ENCODE data around the gene PLD1. TPM values are rescaled to one million over a fixed set of nuclear protein-coding genes. Genes with fewer than 3 reads are reported as not detected.
A peak's percentile ranks its signal among the peaks of the same experiment; 100 is the strongest.
"Not testable (repeated sequence)": the region's sequence is repeated elsewhere in the genome, so short reads cannot be mapped to it uniquely, and the experiment has no call there.

Gene PLD1
- total RNA-seq, 2 donors from 2014 or later: 5.4 to 7.7 TPM

DNA sequence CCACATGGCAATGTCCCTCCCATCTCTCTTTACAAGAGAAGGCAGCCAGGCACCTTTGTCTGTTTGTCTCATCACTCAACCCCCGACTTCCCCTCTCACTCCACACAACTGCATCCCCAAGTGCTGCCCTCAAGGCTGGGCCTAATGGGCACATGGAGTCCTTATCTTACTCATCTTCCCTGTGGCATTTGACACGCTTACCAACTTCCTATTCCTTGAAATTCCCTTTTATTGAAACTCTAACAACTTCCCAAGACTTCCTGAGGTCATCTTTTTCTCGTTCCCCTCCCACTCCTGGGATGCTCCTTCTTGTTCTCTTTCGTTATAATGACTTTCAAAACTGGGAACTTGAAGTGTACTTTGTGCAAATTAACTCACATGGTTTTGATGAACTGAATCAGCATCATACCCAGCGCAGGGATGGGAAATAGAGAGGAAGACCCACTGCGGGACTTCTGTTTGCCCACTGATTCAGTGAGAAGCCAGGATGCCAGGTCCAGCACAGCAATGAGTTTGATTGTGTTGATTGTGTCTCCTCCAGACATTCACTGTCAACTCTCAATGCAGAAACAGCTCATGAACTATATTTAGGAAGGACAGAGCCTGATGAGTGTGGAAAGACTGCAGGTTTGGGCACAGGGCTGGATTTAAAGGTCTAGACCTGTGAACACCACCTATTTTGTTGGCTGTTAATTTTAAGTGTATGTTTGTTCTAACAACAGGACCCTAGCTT lies 245.4 kb downstream of the PLD1 start:
- peaks cover 22 to 25% of the 10 kb centered on the region in 2 donors for H3K4me1 Mint-ChIP-seq (ENCODE audit: low read depth in 2 of 2)
- H3K36me3 Mint-ChIP-seq: no peaks in the 10 kb centered on the region
- DNase-seq (ENCODE audit: low spot score) (no peak), ATAC-seq (no peak)
- peaks cover 0 to 4% of the 10 kb centered on the region in 2 donors for H3K27me3 Mint-ChIP-seq
- H3K4me3 Mint-ChIP-seq: no peak overlapping the region
- no peaks in the 10 kb centered on the region for H3K9me3 Mint-ChIP-seq
- peak overlapping the region in 1 of 2 donors; percentile 7 for H3K27ac Mint-ChIP-seq

DNA sequence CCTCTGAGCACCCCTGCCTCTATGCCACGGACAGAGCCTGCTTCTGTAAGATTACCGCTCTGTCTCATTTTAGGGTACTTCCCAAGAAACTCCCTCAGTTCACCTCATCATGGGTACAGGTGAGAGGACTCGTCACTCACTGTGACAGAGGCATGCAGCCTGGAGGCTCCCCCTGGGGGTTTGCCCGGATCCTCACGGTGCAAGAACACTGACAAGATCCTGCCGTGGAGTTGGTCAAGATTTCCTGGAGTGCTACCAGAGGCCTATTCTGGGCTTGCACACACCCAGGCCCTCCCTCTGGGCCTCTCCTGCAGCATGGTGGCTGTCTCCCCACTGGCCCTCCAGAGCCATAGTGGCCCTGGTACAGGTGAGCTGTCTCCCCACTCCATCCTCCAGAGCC lies 247.0 kb downstream of the PLD1 start:
- H3K27ac Mint-ChIP-seq: peak overlapping the region in 1 of 2 donors; percentile 86
- H3K4me3 Mint-ChIP-seq: no peak overlapping the region
- ATAC-seq (peak in 1 of 2 donors; percentile 41), DNase-seq (ENCODE audit: low spot score) (no peak)
- no peaks in the 10 kb centered on the region for H3K9me3 Mint-ChIP-seq
- peaks cover 20 to 25% of the 10 kb centered on the region in 2 donors for H3K4me1 Mint-ChIP-seq (ENCODE audit: low read depth in 2 of 2)
- H3K36me3 Mint-ChIP-seq: no peaks in the 10 kb centered on the region
- H3K27me3 Mint-ChIP-seq: no peaks in the 10 kb centered on the region

DNA sequence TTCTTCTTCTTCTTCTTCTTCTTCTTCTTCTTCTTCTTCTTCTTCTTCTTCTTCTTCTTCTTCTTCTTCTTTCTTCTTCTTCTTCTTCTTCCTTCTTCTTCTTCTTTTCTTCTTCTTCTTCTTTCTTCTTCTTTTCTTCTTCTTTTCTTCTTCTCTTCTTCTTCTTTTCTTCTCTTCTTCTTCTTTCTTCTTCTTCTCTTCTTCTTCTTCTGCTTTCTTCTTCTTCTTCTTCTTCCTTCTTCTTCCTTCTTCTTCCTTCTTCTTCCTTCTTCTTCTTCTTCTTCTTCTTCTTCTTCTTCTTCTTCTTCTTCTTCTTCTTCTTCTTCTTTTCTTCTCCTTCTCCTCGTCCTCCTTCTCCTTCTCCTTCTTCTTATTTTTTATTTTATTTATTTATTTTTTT lies 247.8 kb downstream of the PLD1 start:
- H3K27me3 Mint-ChIP-seq; ATAC-seq; H3K36me3 Mint-ChIP-seq; H3K9me3 Mint-ChIP-seq; DNase-seq (ENCODE audit: low spot score): not testable (repeated sequence)
- Mint-ChIP-seq H3K27ac (peak overlapping the region; percentile 86 to 91), H3K4me1 (ENCODE audit: low read depth in 2 of 2) (peaks cover 20 to 30% of the 10 kb centered on the region in 2 donors), H3K4me3 (peak overlapping the region; percentile 68)

DNA sequence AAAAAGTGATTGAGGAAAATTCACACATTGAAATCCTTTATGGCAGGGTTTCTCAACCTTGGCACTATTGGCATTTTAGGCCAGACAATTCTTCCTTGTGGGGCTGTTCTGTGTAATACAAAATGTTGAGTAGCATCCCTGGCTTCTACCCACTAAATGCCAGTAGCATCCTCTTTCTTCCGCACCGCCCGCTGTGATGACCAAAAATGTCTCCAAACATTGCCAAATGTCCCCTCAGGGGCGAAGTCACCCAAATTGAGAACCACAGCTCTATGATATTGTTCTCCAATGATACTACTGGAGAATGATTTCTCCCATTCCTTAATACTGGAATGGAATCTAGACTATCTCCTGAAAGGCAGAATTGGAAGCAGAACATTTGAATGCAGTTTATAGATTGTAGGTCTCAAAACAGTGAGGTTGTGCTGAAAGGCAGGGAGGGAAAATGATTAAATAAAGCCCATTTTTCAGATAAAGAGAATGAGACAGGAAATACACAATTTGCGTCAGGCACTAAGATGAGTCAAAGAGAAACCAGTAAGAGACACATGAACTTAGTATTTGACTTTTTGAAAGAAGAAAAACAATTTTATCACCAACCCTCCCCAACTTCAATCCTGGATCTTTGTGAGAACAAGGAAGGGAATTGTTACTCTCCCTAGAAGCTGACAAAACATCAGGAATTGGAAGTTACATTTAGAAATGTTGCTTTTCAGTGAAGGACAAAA lies 248.5 kb downstream of the PLD1 start:
- Mint-ChIP-seq H3K9me3 (no peaks in the 10 kb centered on the region), H3K27me3 (no peaks in the 10 kb centered on the region), H3K27ac (peak overlapping the region; percentile 86 to 91), H3K36me3 (no peaks in the 10 kb centered on the region), H3K4me1 (ENCODE audit: low read depth in 2 of 2) (peaks cover 20 to 30% of the 10 kb centered on the region in 2 donors), H3K4me3 (peak overlapping the region; percentile 68)
- ATAC-seq: peak in 1 of 2 donors; percentile 53
- no peak for DNase-seq (ENCODE audit: low spot score)

DNA sequence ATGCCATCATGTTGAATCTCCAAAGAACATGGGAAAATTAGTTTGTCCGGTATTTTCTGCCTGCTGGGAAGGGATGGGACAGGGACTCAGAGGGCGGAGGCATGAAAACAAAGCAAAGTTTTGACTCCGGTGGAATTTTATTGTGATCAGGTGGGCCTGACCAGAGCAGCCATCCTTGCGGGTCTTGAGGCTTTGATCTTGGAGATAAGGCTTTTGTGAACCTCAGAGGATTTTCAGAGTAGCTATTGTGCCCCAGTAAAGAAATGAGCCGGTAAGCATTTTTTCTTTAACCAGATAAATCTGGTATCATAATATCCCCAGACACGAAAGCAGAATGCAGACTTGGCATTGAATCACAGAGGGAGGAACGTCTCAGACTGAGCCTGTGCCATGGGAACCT lies 250.7 kb downstream of the PLD1 start:
- ATAC-seq (no peak), DNase-seq (ENCODE audit: low spot score) (no peak)
- Mint-ChIP-seq H3K36me3 (no peaks in the 10 kb centered on the region), H3K4me1 (ENCODE audit: low read depth in 2 of 2) (peaks cover 15 to 24% of the 10 kb centered on the region in 2 donors), H3K27me3 (no peaks in the 10 kb centered on the region), H3K9me3 (no peaks in the 10 kb centered on the region), H3K27ac (peak overlapping the region in 1 of 2 donors; percentile 36), H3K4me3 (no peak overlapping the region)

DNA sequence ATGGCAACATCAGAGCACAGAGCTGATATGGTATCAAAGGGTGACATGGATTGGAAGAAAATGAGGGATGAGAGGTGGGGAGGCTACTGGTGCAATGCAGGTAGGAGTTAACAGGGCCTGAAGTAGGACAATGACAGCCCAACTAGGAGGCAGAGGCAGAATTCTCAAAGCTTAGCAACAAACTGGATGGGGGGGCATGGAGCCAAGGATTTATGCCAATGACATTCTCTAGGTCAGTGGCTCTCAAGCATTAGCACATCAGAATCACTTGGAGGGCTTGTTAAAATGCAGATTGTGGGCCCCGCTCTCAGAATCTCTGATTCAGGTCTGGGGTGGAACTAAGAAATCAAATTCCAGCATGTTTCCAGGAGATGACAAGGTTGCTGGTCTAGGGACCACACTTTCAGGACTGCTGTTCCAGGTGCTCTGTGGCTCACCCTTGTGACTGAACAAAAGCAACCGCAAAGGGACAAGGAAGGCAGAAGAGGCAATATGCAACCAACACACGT lies 252.0 kb downstream of the PLD1 start:
- ATAC-seq: no peak
- Mint-ChIP-seq H3K27ac (no peak overlapping the region), H3K4me1 (ENCODE audit: low read depth in 2 of 2) (peaks cover 19 to 23% of the 10 kb centered on the region in 2 donors), H3K4me3 (no peak overlapping the region), H3K27me3 (no peaks in the 10 kb centered on the region), H3K36me3 (no peaks in the 10 kb centered on the region), H3K9me3 (no peaks in the 10 kb centered on the region)
- no peak for DNase-seq (ENCODE audit: low spot score)

DNA sequence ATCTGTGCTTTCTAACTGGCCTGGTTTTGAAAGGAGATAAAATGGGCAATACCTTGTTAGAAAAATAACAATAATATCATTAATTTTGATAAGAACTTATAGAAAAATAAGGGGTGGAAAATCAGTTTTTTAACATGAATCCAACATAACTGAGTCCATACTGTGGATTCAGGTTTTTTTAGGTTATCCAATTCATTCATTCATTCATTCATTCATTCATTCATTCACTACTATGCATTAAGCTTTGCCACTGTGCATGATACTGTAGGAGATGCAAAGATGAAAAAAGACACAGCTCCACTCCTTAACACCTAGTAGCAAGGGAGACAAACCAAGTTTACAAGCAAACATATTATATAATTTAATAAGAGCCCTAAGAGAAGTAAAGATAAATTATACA lies 253.1 kb downstream of the PLD1 start:
- Mint-ChIP-seq H3K36me3 (no peaks in the 10 kb centered on the region), H3K27me3 (no peaks in the 10 kb centered on the region), H3K4me1 (ENCODE audit: low read depth in 2 of 2) (peaks cover 15 to 18% of the 10 kb centered on the region in 2 donors), H3K9me3 (no peaks in the 10 kb centered on the region), H3K4me3 (no peak overlapping the region), H3K27ac (no peak overlapping the region)
- ATAC-seq: no peak
- DNase-seq (ENCODE audit: low spot score): no peak

DNA sequence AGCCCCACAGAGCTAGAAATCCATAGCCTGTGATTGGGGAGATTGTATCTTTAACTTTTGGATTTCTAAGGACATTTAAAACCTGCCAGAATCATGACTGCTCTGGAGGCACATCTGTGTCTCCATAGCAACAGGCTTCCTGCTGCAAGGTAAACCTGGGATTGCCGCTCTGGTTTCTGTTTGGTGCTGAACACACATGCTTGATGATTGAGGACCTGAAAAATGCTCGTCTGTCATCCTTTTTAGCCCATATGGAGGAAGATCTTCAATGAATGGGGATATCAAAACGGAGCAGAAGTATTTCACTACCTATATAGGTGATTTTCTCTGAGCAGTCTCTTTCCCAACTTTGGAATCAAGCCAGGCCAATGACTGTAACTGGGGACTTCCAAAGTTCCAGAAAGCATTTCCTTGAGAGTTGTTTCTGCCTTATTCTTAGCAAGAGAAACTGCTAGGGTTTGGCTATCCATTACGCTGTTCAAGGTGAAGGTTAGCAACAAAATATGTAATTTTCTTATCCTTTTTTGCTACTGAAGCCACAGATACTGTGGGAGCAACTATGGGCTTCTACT lies 253.6 kb downstream of the PLD1 start:
- DNase-seq (ENCODE audit: low spot score) (no peak), ATAC-seq (no peak)
- Mint-ChIP-seq H3K27ac (no peak overlapping the region), H3K4me1 (ENCODE audit: low read depth in 2 of 2) (peaks cover 10 to 12% of the 10 kb centered on the region in 2 donors), H3K4me3 (no peak overlapping the region), H3K9me3 (no peaks in the 10 kb centered on the region), H3K36me3 (no peaks in the 10 kb centered on the region), H3K27me3 (no peaks in the 10 kb centered on the region)

DNA sequence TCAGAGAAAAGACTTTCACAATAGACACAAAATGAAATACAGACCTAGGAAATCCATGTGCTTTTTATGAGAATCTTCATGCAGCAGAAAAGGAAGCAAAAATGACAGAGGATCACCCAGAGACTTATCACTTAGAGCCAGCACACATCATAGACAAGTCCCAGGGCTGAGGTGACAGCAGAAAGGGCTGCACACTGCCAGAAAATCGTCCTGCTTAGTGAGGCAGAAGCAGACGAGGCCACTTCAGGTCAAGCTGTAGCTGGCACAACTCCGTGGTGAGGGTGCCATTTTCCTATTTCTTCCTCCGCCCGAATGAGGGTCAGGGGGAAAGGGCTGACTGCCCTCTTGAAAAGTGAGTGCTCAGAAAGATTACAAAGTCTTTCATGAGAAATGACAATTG lies 254.1 kb downstream of the PLD1 start:
- H3K4me1 Mint-ChIP-seq (ENCODE audit: low read depth in 2 of 2): peaks cover 5 to 7% of the 10 kb centered on the region in 2 donors
- no peak for ATAC-seq
- DNase-seq (ENCODE audit: low spot score): no peak
- no peak overlapping the region for H3K4me3 Mint-ChIP-seq
- no peak overlapping the region for H3K27ac Mint-ChIP-seq
- H3K9me3 Mint-ChIP-seq: no peaks in the 10 kb centered on the region
- H3K27me3 Mint-ChIP-seq: no peaks in the 10 kb centered on the region
- H3K36me3 Mint-ChIP-seq: no peaks in the 10 kb centered on the region

DNA sequence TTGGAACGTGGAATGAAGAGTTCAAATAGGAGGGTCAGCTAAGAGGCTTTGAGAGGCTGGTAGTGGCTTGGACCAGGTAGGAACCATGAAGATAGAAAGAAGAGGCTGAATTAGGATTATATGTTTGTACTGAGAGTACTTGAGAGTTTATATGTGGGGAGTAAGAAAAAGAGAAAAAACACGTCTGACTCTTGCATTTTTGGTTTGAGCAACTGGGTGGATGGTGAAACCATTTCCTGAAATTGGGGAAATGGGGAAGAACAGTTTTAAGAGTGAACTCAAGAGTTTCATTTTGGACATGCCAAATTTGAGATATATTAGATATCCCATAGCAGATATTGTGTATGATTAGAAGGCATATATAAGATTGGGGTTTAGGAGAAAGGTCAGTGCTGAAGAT lies 257.2 kb downstream of the PLD1 start:
- DNase-seq (ENCODE audit: low spot score) (no peak), ATAC-seq (peak in 1 of 2 donors; percentile 56)
- Mint-ChIP-seq H3K27ac (no peak overlapping the region), H3K4me1 (ENCODE audit: low read depth in 2 of 2) (peaks cover 4 to 5% of the 10 kb centered on the region in 2 donors), H3K4me3 (no peak overlapping the region), H3K36me3 (no peaks in the 10 kb centered on the region), H3K27me3 (no peaks in the 10 kb centered on the region), H3K9me3 (no peaks in the 10 kb centered on the region)

DNA sequence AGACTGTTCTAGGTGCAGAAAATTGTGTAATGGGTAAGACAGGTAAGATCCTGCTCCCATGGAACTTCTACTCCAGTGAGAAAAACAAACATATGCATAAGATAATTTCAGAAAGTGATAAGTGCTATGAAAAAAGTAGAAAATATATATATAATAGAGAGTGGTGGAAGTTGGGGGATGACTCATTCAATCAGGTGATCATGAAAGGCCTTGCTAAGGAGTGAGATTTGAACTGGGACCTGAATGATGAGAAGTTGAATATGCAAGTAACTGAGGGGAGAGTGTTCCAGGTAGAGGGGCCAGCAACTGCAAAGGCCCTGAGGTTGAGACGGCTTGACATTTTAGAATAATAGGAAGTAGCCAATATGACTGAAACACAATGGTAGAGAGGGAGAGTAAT lies 257.8 kb downstream of the PLD1 start:
- no peaks in the 10 kb centered on the region for H3K36me3 Mint-ChIP-seq
- ATAC-seq (no peak), DNase-seq (ENCODE audit: low spot score) (no peak)
- no peaks in the 10 kb centered on the region for H3K9me3 Mint-ChIP-seq
- H3K27me3 Mint-ChIP-seq: no peaks in the 10 kb centered on the region
- H3K27ac Mint-ChIP-seq: no peak overlapping the region
- H3K4me1 Mint-ChIP-seq (ENCODE audit: low read depth in 2 of 2): peaks cover 0 to 4% of the 10 kb centered on the region in 2 donors
- no peak overlapping the region for H3K4me3 Mint-ChIP-seq

DNA sequence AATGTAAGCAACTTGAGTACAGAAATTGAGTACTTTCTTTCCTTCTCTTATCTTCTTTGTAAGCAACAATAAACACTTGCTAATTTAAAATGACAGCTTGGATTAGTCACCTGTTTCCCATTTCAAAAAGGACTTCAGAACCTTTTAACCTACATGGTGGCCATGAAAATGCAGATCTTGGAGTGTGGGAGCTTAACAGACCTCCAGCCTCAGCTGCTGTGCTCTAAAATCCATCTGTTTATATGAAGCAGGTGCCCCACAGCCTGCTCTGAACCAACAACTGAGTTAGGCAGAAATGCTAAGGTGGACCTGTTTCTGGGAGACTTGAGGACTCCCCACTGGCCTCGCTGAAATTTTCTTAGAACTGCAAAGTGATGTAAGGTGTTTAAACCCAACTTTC lies 259.0 kb downstream of the PLD1 start:
- no peaks in the 10 kb centered on the region for H3K27me3 Mint-ChIP-seq
- no peaks in the 10 kb centered on the region for H3K36me3 Mint-ChIP-seq
- ATAC-seq: no peak
- H3K4me3 Mint-ChIP-seq: no peak overlapping the region
- no peak overlapping the region for H3K27ac Mint-ChIP-seq
- H3K9me3 Mint-ChIP-seq: no peaks in the 10 kb centered on the region
- DNase-seq (ENCODE audit: low spot score): no peak
- H3K4me1 Mint-ChIP-seq (ENCODE audit: low read depth in 2 of 2): peaks cover 0 to 4% of the 10 kb centered on the region in 2 donors
